ENCODE measurements around the gene PPP1R17. TPM values are rescaled to one million over a fixed set of nuclear protein-coding genes. Genes with fewer than 3 reads are reported as not detected.

PPP1R17 gene
- total RNA-seq, result not detected in 2 replicates
- long read RNA-seq, result 0 reads

DNA sequence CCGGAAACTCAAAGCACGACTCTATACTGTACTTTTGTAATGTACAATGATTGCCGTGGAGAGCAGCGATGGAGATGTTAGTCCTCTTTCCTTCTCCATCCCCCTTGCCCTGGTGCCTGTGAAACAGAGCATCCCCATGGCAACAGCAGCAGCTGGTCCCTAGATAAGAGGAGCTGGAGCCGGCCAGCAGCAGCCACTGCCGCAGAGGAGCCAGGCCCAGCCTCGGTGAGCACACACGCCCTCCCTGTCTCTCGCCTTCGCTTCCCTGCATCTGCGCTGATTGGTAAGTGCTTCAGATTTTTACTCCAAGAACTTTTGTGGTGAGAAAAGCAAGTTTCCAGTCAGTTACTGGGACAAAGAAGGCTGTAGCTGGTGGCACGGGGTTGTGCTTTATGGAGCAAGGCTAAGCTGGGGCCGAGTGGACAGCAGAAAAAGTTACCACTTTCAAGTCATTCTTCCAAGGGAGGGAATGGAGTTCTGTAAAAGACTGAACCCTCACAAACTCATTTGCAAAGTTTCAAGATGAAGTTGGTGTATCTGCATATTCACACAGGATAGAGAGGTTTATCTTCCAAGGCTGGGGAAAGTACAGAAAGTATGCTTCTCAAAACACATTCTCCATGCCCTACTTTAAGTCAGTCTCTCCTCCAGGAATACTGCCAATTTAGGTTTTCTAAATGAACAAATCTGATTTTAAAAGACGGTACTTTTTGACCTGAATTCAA is at the start of gene PPP1R17:
Gene PPP1R17, plus strand, starts transcription at position 192 of the 725 bp plus-strand sequence. CDS start 5,227 bp downstream, outside the sequence.
- H3K9me3 Mint-ChIP-seq (ENCODE audit: unreplicated experiment), result no peaks in the 10 kb centered on the region
- peaks cover 5% of the 10 kb centered on the region for H3K27me3 Mint-ChIP-seq (ENCODE audit: unreplicated experiment)
- no peak within 1 kb of the TSS for H3K27ac Mint-ChIP-seq (ENCODE audit: unreplicated experiment)
- no peaks in the 10 kb centered on the region for H3K4me1 Mint-ChIP-seq (ENCODE audit: unreplicated experiment)
- TF ChIP-seq, protein P1, sequence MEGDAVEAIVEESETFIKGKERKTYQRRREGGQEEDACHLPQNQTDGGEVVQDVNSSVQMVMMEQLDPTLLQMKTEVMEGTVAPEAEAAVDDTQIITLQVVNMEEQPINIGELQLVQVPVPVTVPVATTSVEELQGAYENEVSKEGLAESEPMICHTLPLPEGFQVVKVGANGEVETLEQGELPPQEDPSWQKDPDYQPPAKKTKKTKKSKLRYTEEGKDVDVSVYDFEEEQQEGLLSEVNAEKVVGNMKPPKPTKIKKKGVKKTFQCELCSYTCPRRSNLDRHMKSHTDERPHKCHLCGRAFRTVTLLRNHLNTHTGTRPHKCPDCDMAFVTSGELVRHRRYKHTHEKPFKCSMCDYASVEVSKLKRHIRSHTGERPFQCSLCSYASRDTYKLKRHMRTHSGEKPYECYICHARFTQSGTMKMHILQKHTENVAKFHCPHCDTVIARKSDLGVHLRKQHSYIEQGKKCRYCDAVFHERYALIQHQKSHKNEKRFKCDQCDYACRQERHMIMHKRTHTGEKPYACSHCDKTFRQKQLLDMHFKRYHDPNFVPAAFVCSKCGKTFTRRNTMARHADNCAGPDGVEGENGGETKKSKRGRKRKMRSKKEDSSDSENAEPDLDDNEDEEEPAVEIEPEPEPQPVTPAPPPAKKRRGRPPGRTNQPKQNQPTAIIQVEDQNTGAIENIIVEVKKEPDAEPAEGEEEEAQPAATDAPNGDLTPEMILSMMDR (IDR thresholded peaks at IDR 0.05), result no peak
- no peaks in the 10 kb centered on the region for H3K36me3 Mint-ChIP-seq (ENCODE audit: unreplicated experiment)
- no peak within 1 kb of the TSS for H3K4me3 Mint-ChIP-seq (ENCODE audit: unreplicated experiment)
- no peak for DNase-seq (ENCODE audit: extremely low spot score, unreplicated experiment)

DNA sequence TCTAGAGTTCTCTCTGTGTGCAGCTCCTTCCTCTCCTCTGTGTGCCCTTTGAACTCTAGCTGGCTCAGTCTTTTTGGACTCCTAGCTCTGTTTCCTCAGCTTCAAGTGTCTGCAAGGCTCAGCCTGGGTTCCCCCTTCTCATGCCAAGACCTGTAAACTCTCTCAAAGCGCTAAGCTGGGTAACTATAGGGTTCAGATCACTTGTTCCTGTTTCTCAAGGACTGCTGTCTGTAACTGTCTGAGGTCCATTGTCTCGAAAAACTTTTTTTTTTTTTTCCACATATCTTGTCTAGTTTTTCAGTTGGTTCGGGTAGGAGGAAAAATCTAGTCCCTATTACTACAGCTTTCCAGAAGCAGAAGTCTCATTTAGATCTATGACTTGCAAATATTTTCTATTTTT is 46.6 kb upstream of the PPP1R17 start:
- Mint-ChIP-seq H3K9me3 (ENCODE audit: unreplicated experiment) (no peaks in the 10 kb centered on the region), H3K4me1 (ENCODE audit: unreplicated experiment) (peaks cover 1% of the 10 kb centered on the region), H3K36me3 (ENCODE audit: unreplicated experiment) (no peaks in the 10 kb centered on the region), H3K4me3 (ENCODE audit: unreplicated experiment) (no peak overlapping the region), H3K27me3 (ENCODE audit: unreplicated experiment) (peaks cover 2% of the 10 kb centered on the region), H3K27ac (ENCODE audit: unreplicated experiment) (no peak overlapping the region)
- DNase-seq (ENCODE audit: extremely low spot score, unreplicated experiment), result no peak
- TF ChIP-seq, protein P1 (IDR thresholded peaks at IDR 0.05), result no peak

DNA sequence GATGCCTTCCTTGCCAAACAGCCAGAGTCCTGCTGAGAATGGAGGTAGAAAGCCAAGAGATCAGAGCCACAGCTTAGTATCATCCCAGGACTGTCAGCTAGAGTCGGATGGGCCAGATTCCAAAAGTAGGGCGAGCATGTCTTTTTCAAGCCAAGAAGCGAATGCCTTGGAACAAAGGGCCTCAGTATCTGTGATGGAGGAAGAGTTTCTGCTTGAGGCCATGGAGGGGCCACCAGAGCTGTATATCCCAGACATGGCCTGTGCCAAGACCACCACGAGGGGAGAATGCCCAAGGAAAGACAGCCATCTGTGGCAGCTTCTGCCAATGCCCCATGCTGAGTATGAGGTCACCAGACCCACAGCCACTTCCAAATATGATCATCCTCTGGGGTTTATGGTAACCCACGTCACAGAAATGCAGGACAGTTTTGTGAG is 44.3 kb upstream of the PPP1R17 start:
- Mint-ChIP-seq H3K9me3 (ENCODE audit: unreplicated experiment) (no peaks in the 10 kb centered on the region), H3K4me1 (ENCODE audit: unreplicated experiment) (peaks cover 1% of the 10 kb centered on the region), H3K4me3 (ENCODE audit: unreplicated experiment) (no peak overlapping the region), H3K27me3 (ENCODE audit: unreplicated experiment) (no peaks in the 10 kb centered on the region), H3K27ac (ENCODE audit: unreplicated experiment) (no peak overlapping the region), H3K36me3 (ENCODE audit: unreplicated experiment) (no peaks in the 10 kb centered on the region)
- TF ChIP-seq, protein P1 (IDR thresholded peaks at IDR 0.05), result no peak
- no peak for DNase-seq (ENCODE audit: extremely low spot score, unreplicated experiment)

DNA sequence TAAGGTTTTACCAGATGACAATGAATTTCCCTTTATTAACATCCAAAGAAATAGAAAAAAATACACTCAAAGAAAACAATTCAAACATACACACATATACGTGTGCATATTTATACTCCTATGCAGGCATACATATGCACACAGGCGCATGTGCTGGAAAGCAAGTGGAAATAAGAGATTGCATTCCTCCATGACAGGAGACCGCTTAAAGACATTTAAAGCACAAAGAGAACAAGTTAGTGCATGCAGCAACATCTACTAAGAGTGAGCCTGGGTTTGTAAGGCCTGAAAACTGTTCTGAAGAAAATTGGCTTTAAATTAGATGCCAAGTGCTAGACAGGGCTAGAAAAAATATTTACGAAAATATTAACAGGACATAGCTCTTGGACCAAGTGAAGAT is 40.1 kb upstream of the PPP1R17 start:
- no peak overlapping the region for H3K27ac Mint-ChIP-seq (ENCODE audit: unreplicated experiment)
- no peak for DNase-seq (ENCODE audit: extremely low spot score, unreplicated experiment)
- H3K27me3 Mint-ChIP-seq (ENCODE audit: unreplicated experiment), result no peaks in the 10 kb centered on the region
- no peaks in the 10 kb centered on the region for H3K36me3 Mint-ChIP-seq (ENCODE audit: unreplicated experiment)
- no peaks in the 10 kb centered on the region for H3K9me3 Mint-ChIP-seq (ENCODE audit: unreplicated experiment)
- H3K4me1 Mint-ChIP-seq (ENCODE audit: unreplicated experiment), result no peaks in the 10 kb centered on the region
- TF ChIP-seq, protein P1 (IDR thresholded peaks at IDR 0.05), result no peak
- no peak overlapping the region for H3K4me3 Mint-ChIP-seq (ENCODE audit: unreplicated experiment)

DNA sequence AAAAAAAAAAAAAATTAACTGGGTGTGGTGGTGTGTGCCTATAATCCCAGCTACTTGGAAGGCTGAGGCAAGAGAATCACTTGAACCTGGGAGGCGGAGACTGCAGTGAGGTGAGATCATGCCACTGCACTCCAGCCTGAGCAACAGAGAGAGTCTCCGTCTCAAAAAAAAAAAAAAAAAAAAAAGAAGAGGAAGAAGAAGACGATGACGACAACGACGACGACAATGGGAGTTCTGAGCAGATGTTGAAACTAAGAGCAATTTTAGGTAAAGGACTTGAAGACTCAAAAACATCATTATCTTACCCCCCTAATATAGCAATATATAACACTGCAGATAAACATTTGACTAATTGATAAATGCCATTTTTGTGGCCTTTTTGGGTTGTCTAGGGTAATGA is 39.5 kb upstream of the PPP1R17 start:
- no peaks in the 10 kb centered on the region for H3K36me3 Mint-ChIP-seq (ENCODE audit: unreplicated experiment)
- H3K27me3 Mint-ChIP-seq (ENCODE audit: unreplicated experiment), result no peaks in the 10 kb centered on the region
- no peak for DNase-seq (ENCODE audit: extremely low spot score, unreplicated experiment)
- no peak overlapping the region for H3K27ac Mint-ChIP-seq (ENCODE audit: unreplicated experiment)
- no peak overlapping the region for H3K4me3 Mint-ChIP-seq (ENCODE audit: unreplicated experiment)
- H3K4me1 Mint-ChIP-seq (ENCODE audit: unreplicated experiment), result no peaks in the 10 kb centered on the region
- no peaks in the 10 kb centered on the region for H3K9me3 Mint-ChIP-seq (ENCODE audit: unreplicated experiment)
- TF ChIP-seq, protein P1 (IDR thresholded peaks at IDR 0.05), result no peak
